GM19023 (cell line): ENCODE measurements around the gene KCND2.
A peak's percentile ranks its signal among the peaks of the same experiment; 100 is the strongest.
"Not testable (repeated sequence)": the region's sequence is repeated elsewhere in the genome, so short reads cannot be mapped to it uniquely, and the experiment has no call there.

Experiments
- ATAC-seq: cut with Tn5 transposase; IDR thresholded peaks from one replicate; pipeline ENCODE4 v1.9.1; 2021; ENCODE audit warnings: mild to moderate bottlenecking, moderate library complexity; ENCODE audit not compliant: unreplicated experiment

Gene KCND2

DNA sequence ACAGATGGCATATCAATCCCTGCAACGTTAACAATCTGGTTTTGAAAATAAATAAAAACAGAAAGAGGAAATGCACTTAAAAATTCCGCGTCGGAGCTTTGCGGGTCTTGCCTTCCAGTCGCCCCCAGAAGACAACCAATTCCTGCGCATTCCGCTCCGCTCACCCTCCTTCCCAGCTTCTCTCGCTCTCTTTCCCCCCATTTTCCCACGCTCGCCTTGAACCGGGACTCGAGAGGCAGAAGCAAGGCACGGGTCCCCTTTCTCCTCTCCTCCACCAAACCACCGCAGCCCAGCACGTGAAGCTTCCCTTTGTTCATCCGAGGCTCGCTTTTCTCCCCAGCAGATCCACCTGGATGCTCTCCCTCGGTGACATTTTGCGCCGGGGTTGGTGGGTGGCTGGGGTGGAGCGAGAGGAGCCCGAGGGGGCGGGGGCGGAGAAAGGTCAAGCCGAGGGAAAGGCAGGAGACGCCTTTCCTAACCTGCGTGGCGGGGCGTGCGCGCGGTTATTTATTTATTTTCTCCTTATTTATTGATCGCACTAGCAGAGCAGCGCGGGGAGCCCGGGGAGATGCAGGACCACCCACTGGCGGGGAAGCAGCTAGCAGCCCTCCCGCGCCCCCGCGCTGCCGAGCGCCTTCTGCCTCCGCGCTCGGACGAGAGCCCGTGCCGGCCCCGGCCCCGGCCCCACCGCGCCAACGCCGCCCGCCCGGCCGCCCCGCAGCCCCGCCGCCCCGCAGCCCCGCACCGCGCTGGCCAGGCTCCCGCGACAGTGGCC is at the start of gene KCND2:
TSS of gene KCND2 (plus strand) at position 475 of the 775 bp plus-strand sequence.
- peak; percentile 48 for ATAC-seq

- no peak for ATAC-seq
These were observed 46.8 kb upstream of the KCND2 start for GRCh38 chr7:120226188-120226587.

DNA sequence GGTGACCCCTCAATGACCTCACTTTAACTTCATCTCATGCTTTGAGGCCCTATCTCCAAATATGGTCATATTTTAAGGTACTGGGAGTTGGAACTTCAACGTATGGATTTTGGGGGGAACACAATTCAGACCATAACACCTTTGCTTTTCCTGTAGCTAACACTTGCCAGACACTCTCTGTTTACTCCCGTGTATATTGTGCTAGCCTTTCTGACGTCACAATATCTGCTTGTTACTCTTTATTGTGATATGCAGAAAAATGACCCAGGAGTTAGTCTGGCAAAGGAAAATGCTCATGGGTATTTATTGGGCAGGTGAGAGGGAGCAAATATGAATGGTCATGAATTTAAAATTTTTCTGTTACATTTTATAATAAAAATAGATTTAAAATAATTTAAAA is 45.7 kb upstream of the KCND2 start:
- ATAC-seq, result no peak

GRCh38 chr7:120229084-120229483 is 43.9 kb upstream of the KCND2 start:
- ATAC-seq, result no peak

DNA sequence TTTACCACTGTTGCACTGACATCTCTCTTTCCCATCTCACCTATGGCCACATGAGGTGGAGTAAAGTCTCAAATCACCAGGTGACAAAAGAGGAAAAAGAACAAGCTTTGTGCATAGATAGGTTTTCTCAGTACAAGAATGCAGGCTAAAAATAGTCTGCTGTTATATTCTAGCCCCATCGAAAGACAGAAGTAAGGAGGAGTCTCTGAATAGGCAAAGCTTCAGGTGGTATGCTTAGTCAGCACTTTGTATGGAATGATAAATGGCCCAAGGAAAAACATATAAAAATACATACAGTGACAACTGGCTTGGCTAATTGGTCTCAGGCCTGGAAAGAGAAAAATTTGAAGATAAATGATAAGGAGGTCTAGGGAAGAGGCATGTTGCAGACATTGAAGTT is 39.6 kb upstream of the KCND2 start:
- no peak for ATAC-seq

DNA sequence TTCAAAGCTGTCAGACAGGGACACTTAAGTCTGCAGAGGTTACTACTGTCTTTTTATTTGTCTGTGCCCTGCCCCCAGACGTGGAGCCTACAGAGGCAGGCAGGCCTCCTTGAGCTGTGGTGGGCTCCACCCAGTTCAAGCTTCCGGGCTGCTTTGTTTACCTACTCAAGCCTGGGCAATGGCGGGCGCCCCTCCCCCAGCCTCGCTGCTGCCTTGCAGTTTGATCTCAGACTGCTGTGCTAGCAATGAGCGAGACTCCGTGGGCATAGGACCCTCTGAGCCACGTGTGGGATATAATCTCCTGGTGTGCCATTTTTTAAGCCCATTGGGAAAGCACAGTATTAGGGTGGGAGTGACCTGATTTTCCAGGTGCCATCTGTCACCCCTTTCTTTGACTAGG is 32.6 kb upstream of the KCND2 start:
- ATAC-seq, result not testable (repeated sequence)

DNA sequence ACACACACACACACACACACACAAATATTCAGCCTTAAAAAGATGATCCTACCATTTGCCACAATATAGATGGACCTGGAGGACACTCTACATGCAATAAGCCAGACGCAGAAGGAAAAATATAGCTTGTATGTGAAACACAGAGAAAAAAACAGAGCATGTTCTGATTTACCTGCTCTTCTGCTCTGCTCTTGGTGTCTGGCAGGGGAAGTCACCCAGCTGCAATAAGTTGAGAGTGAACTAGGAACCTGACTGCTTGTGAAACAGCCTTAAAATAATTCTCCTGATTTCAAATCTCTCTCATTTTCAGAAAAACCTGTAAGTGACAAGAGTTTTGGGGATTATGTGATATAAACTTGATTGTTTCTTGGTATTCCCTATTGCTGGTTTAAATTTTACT is 31.0 kb upstream of the KCND2 start:
- no peak for ATAC-seq

- no peak for ATAC-seq
These were observed 18.1 kb upstream of the KCND2 start for GRCh38 chr7:120254845-120255244.

DNA sequence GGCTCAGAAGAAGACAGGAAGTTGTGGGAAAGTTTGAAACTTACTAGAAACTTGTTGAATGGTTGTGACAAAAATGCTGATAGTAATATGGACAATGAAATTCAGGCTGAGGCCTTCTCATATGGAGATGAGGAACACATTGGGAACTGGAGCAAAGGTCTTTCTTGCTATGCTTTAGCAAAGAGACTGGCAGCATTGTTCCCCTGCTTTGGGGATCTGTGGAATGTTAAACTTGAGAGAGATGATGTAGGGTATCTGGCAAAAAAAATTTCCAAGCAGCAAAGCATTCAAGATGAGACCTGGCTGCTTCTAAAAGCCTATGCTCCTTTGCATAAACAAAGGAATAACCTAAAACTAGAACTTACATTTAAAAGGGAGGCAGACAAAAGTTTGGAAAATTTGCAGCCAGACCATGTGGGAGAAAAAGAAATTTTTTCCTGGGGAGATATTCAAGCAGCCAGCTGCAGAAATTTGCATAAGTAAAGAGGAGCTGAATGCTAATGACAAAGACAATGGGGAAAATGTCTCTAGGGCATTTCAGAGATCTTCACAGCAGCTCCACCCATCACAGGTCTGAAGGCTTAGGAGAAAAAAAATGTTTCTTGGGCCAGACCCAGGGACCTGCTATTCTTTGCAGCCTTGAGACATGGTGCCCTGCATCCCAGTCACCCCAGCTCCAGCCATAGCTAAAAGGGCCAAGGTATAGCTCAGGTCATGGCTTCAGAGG is 16.5 kb upstream of the KCND2 start:
- no peak for ATAC-seq

- no peak for ATAC-seq
These were observed 13.6 kb upstream of the KCND2 start for GRCh38 chr7:120259386-120259785.

DNA sequence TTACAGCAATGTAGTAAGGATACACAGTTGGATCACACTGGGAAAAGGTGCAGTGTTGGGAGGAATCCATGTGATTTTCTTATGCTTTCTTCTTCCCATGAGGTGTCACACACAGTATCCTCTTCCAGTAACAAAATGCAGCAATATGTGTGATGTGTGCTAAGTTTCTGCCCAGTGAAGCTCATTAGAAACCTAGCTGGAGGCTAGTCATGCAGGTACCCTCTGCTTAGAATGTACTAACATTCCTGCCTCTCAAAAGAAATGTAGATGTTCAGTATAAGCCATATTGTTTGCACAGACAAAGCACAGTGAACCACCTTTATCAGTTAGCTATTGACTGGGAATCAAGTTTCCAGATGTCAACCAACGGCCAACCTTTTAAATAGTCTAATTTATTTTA is 12.9 kb upstream of the KCND2 start:
- no peak for ATAC-seq

- peak; percentile 39 for ATAC-seq
These were observed 714 bp upstream of the KCND2 start for GRCh38 chr7:120272261-120272660.

GRCh38 chr7:120273476-120273975 is 551 bp downstream of the KCND2 start:
- ATAC-seq, result peak; percentile 77

- no peak for ATAC-seq
These were observed 1.5 kb downstream of the KCND2 start for GRCh38 chr7:120274482-120274881.

DNA sequence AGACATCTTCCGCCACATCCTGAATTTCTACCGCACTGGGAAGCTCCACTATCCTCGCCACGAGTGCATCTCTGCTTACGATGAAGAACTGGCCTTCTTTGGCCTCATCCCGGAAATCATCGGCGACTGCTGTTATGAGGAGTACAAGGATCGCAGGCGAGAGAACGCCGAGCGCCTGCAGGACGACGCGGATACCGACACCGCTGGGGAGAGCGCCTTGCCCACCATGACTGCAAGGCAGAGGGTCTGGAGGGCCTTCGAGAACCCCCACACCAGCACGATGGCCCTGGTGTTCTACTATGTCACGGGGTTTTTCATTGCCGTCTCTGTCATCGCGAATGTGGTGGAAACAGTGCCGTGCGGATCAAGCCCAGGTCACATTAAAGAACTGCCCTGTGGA is 1.9 kb downstream of the KCND2 start:
- no peak for ATAC-seq

DNA sequence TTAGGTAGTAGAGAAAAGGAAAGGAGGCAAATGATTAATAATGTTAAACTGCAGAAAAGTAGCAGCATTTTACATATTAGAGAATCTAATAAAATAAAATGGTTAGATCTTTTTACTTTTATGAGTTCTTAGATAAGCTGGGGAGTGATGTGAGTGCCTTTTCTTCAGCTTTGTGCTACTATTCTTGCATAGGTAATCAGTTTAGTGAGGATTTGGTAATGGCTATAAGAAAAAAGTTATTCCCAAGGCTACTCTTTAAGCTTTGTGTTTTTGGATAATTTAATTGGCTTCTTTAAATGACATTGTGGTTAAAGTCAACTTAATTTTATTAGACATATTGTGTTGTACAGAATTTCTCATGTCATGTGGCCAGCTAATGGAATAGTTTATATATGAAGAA is 3.7 kb downstream of the KCND2 start:
- ATAC-seq, result no peak

DNA sequence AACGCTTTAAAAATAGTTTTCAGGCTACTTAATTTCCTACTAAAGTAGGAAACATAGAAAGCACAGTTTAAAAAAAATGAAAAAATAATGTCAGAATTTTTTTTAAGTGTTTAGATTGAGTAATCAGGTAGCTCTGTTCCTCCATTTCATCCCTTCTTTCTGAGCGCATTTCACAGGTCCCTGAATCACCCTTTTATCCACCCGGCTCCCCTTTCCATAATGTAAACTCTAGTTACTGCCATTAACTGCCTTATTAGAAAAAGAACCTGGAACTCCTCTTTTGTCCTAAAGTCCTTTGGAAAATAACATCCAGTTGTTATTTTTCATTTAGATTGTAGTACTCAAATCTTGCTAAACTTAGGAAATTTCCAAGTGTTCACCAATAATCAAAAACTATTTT is 5.8 kb downstream of the KCND2 start:
- ATAC-seq, result no peak

DNA sequence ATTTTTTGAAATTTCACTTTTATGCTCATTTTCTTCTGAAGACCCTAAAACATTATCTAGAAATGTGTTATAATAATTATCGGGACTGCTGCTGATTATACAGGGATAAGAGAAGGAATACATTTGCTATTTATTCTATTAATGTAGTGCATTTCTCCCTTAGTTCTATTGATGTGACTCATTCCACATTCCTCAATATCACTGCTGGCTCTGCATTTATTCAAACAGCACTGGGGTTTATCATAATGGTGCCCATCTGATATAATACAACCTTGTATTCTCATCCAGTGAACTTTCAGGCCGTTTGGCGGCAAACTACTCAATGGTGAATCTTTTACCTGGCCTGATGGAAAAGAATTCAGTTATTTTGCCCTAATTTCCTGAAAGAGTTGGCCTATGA is 7.8 kb downstream of the KCND2 start:
- ATAC-seq, result no peak

DNA sequence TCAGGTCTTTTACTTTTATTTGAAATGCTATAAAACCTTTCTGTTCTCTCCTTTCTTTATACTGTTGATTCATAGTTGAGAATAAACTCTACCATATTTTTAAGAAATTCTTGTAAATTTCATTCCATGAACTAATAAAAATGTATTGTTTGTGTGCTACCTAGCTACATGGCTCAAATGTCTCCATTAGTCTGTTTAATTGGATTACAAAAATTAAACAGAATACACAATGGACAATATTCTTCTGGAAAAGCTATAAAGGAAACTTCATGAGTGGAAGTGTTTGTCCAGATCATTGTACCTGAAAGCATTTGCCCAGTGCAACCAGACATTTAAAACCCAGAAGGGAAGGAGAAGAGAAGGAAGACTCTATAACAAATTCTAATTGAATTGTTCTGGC is 20.1 kb downstream of the KCND2 start:
- no peak for ATAC-seq

- no peak for ATAC-seq
These were observed 29.2 kb downstream of the KCND2 start for GRCh38 chr7:120302190-120302589.

DNA sequence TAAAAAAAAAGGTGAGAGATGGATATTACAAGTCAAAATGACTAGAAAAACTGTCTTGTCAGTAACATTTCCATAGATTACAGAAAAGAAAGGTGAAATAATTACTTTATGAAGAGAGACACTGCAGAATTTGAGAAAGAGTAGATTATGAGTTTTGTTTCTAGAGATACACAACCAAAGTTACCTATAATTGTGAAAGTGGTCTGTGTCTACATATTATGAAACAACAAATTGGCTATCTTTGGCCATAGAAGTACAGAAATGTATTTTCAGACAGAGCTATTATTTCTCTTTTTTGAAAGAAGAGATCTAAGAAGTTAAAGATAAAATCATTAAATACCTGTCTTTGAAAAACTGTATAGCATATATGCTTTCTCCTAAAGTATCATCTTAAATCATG is 30.1 kb downstream of the KCND2 start:
- no peak for ATAC-seq

DNA sequence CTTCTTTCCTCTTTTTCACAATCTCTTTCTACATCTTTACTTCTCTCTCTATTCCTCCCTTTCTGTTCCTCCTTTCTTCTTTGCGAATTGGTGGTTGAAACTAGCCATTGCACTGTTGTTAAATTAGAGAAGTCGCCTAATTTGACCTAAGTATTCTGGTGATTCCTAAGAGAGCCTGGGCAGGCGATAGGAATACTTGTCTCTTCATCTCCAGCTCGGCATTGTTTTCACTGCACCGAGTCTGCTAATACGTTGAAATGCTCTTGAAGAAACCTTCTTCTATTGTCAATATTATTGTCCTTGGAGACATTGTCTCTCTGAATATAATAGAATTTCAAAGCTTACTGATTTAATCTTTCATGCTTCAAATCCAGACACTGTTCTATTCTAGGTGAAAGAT is 31.7 kb downstream of the KCND2 start:
- ATAC-seq, result no peak
